GM12892 (cell line): Measurements from ENCODE around the gene AKAP13.

Experiments
- POLR2A ChIP-seq: IDR thresholded peaks from 2 replicates; pipeline ENCODE4 v1.6.1; 2011; ENCODE audit warnings: low read depth, low read length, control low read depth
- POLR2AphosphoS5 ChIP-seq: IDR thresholded peaks from 2 replicates; pipeline ENCODE4 v1.6.1; 2011; ENCODE audit warnings: low read depth, low read length, control low read depth
- TAF1 ChIP-seq: IDR thresholded peaks from 2 replicates; pipeline ENCODE4 v1.6.1; 2011; ENCODE audit warnings: low read depth, mild to moderate bottlenecking, control low read depth, low read length, borderline replicate concordance

GRCh38 chr15:85782064-85782463, 401.7 kb downstream of the AKAP13 start:
- TF ChIP-seq POLR2AphosphoS5 (no peak), POLR2A (no peak), TAF1 (no peak)
